ENCODE data around the gene COPS4.

Gene COPS4

DNA sequence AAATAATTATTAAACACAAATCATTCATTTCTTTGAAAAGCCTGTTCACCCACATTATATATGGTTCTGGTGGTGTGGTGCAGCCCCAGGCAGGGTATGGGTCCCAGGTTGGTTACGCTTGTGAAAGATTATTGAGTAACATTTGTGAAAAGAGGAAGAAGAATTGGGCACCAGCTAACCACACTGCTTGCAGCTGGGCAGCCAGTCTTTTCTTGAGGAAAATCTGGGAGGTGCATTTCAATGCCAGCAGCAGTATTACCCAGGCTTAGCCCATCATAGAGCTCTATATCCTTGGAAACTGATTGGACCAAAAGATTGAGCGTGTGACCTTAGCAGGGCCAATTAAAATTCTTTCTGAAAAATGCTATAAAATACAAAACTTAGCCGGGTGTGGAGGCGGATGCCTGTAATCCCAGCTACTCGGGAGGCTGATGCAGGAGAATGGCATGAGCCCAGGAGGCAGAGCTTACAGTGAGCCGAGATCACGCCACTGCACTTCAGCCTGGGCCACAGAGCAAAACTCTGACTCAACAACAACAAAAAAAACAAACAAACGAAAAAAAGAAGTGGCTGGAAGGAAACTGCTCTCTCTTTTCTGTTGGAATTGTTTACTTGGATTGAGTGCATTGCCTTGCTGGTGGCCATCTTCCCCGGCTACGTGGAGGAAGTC is 89.3 kb downstream of the COPS4 start:
- DNase-seq (ENCODE audit: low spot score): no peak

Measured in activated CD4-positive, alpha-beta T cell treated with anti-CD3 and anti-CD28 coated beads, Interleukin-2, Interleukin-4, amounts not matched to agents 100 ng/mL and 50 ng/mL, durations not matched to agents 16 hours and 8 hours (primary cell).